AG10803 (cell line): ENCODE data around the gene LMX1B.

ENCODE experiments used
- DNase-seq: peaks from one replicate; pipeline ENCODE4 v3.0.0; 2010; ENCODE audit warnings: low read depth
- H3K4me3 ChIP-seq: 2 replicates; pipeline ENCODE4 v1.5.1; 2011; ENCODE audit warnings: mild to moderate bottlenecking, low read length, control low read depth
- CTCF ChIP-seq: conservative IDR thresholded peaks from 2 replicates; pipeline ENCODE4 v1.5.1; 2011; ENCODE audit warnings: mild to moderate bottlenecking, low read length, control low read depth, inconsistent platforms

Gene LMX1B

GRCh38 chr9:126604059-126605055, 9.4 kb upstream of the LMX1B start:
- H3K4me3 ChIP-seq: no peak overlapping the region
- DNase-seq: no peak
- TF ChIP-seq CTCF: no peak

- no peak overlapping the region for H3K4me3 ChIP-seq
- no peak for TF ChIP-seq CTCF
- no peak for DNase-seq
These were observed 7.8 kb upstream of the LMX1B start for GRCh38 chr9:126605792-126606482.

GRCh38 chr9:126606483-126606870, 7.3 kb upstream of the LMX1B start:
- no peak overlapping the region for H3K4me3 ChIP-seq
- DNase-seq: no peak
- no peak for TF ChIP-seq CTCF

- no peak for TF ChIP-seq CTCF
- DNase-seq: no peak
- H3K4me3 ChIP-seq: no peak overlapping the region
These were observed 6.6 kb upstream of the LMX1B start for GRCh38 chr9:126607086-126607485.

- H3K4me3 ChIP-seq: no peak overlapping the region
- TF ChIP-seq CTCF: no peak
- no peak for DNase-seq
These were observed 6.0 kb upstream of the LMX1B start for GRCh38 chr9:126607731-126608130.

- H3K4me3 ChIP-seq: no peak overlapping the region
- no peak for TF ChIP-seq CTCF
- no peak for DNase-seq
These were observed 5.2 kb upstream of the LMX1B start for GRCh38 chr9:126608551-126608950.
